Measurements from ENCODE around the gene LBX1.
A peak's percentile ranks its signal among the peaks of the same experiment; 100 is the strongest.

Gene LBX1

DNA sequence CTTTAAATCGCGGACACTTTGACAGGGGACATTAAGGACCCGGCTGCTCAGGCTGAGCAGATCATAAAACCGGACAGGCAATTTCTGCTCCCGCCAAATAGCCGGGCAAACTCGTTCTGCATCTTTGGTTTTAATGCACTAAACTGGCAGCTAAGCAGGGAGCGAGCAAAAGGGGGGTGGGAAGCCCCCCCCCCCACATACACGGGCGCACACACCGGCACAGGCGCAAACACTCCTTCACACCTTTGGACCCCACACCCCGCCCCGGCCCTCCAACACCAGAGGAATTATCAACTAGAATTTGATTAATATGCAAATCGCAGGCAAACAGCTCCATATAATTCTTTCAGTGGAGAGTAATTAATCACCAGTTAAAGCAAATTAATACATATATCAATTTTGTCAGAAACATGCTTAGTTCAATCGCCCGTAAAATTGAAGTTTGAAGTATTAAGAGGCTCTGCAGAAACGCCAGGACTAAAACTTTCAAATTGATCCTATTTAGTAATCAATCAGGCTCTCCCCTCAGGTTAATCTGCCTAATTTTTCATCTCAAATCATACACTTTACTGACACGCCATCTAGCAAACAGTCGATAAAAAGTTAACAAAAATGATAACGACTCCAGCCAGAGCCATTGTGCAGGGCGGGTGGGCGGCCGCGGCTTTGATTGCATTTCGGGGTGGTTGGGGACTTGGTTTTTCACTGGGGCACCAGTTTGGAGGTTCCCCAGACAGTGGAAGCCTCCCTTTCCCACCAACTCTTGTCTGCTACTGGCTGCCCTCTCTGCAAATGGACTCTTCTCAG lies 9.9 kb downstream of the LBX1 start:
- H3K4me1 ChIP-seq (ENCODE audit: control insufficient read depth in 1 of 2, insufficient read depth in 2 of 2, low read length in 2 of 2): peaks cover 5 to 21% of the 10 kb centered on the region in 2 donors
- H3K4me3 ChIP-seq (ENCODE audit: low read depth in 1 of 2, low read length in 2 of 2): no peak overlapping the region
- H3K27ac ChIP-seq (ENCODE audit: low read depth, low read length): no peak overlapping the region
- no peaks in the 10 kb centered on the region for H3K9me3 ChIP-seq (ENCODE audit: control insufficient read depth in 1 of 2, low read length in 2 of 2)
- H3K27me3 ChIP-seq (ENCODE audit: control insufficient read depth in 1 of 2, insufficient read depth in 2 of 2, low read length in 2 of 2): peaks cover 93 to 97% of the 10 kb centered on the region in 2 donors
- H3K36me3 ChIP-seq (ENCODE audit: control insufficient read depth in 1 of 2, insufficient read depth in 2 of 2, low read length in 2 of 2): no peaks in the 10 kb centered on the region
- no peak overlapping the region for H3K9ac ChIP-seq (ENCODE audit: low read depth in 1 of 2, low read length in 2 of 2)

DNA sequence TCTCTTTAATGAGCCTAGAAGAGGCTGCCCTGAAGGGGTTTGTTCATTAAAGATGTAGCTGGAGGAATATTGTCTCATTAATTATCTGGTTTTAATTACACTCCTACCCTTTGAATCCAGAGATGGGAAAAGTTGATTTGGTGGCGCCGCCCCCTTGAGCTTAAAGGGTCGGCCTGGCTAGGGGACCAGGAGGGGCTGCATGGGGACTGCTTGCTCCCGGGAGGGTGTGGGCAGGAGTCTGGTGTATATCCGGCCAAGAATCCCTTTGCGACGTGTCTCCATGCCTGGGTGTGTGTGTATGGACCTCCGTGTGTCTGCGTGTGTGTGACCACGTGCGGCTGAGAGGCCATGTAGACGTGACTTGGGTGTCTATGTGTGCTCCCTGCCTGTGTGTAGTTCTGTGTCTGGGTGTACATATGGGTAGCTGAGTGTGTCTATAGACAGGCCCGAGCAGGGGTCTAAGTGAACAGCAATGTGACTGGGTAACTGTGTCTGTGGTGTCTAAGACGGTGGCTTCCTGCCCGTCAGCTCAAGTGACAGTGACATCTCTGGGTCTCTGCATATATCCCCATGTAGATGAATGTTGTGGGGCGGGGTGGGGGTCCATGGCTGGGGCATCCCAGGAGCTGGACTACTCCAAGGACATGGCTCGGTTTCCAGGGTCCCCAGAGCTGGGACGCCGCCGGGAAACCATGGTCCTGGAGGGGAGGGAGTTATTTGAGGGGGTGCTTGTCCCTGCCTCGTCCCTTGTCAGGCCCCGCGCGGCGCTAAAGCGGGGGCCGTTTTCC lies 10.7 kb downstream of the LBX1 start:
- Histone ChIP-seq H3K27ac (ENCODE audit: low read depth, low read length) (no peak overlapping the region), H3K36me3 (ENCODE audit: control insufficient read depth in 1 of 2, insufficient read depth in 2 of 2, low read length in 2 of 2) (no peaks in the 10 kb centered on the region), H3K27me3 (ENCODE audit: control insufficient read depth in 1 of 2, insufficient read depth in 2 of 2, low read length in 2 of 2) (peaks cover 87 to 95% of the 10 kb centered on the region in 2 donors), H3K4me1 (ENCODE audit: control insufficient read depth in 1 of 2, insufficient read depth in 2 of 2, low read length in 2 of 2) (peaks cover 11 to 29% of the 10 kb centered on the region in 2 donors), H3K4me3 (ENCODE audit: low read depth in 1 of 2, low read length in 2 of 2) (no peak overlapping the region), H3K9ac (ENCODE audit: low read depth in 1 of 2, low read length in 2 of 2) (no peak overlapping the region), H3K9me3 (ENCODE audit: control insufficient read depth in 1 of 2, low read length in 2 of 2) (no peaks in the 10 kb centered on the region)

GRCh38 chr10:101217450-101218281 lies 11.6 kb downstream of the LBX1 start:
- peaks cover 85 to 87% of the 10 kb centered on the region in 2 donors for H3K27me3 ChIP-seq (ENCODE audit: control insufficient read depth in 1 of 2, insufficient read depth in 2 of 2, low read length in 2 of 2)
- H3K4me1 ChIP-seq (ENCODE audit: control insufficient read depth in 1 of 2, insufficient read depth in 2 of 2, low read length in 2 of 2): peaks cover 6 to 26% of the 10 kb centered on the region in 2 donors
- no peaks in the 10 kb centered on the region for H3K9me3 ChIP-seq (ENCODE audit: control insufficient read depth in 1 of 2, low read length in 2 of 2)
- no peak overlapping the region for H3K27ac ChIP-seq (ENCODE audit: low read depth, low read length)
- no peaks in the 10 kb centered on the region for H3K36me3 ChIP-seq (ENCODE audit: control insufficient read depth in 1 of 2, insufficient read depth in 2 of 2, low read length in 2 of 2)
- no peak overlapping the region for H3K4me3 ChIP-seq (ENCODE audit: low read depth in 1 of 2, low read length in 2 of 2)
- H3K9ac ChIP-seq (ENCODE audit: low read depth in 1 of 2, low read length in 2 of 2): no peak overlapping the region

DNA sequence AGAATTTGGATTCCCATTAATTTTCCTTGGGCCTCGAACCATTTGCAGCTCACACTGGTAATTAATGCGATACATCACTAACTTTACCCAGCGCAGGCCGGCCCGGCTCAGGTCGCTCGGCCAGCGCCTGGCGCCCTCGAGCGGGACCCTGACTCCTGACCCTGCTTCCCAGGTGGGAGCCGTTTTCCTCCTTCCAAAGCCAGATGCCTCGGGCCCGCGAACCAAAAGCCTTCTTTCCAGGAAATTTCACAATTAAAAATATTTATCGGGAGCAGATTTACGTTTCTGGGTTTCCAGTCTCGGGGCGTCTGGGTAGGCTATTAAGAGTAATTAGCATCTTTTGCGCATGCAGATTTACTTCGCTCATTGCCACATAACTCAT lies 12.2 kb downstream of the LBX1 start:
- H3K4me3 ChIP-seq (ENCODE audit: low read depth in 1 of 2, low read length in 2 of 2): no peak overlapping the region
- peaks cover 6 to 26% of the 10 kb centered on the region in 2 donors for H3K4me1 ChIP-seq (ENCODE audit: control insufficient read depth in 1 of 2, insufficient read depth in 2 of 2, low read length in 2 of 2)

DNA sequence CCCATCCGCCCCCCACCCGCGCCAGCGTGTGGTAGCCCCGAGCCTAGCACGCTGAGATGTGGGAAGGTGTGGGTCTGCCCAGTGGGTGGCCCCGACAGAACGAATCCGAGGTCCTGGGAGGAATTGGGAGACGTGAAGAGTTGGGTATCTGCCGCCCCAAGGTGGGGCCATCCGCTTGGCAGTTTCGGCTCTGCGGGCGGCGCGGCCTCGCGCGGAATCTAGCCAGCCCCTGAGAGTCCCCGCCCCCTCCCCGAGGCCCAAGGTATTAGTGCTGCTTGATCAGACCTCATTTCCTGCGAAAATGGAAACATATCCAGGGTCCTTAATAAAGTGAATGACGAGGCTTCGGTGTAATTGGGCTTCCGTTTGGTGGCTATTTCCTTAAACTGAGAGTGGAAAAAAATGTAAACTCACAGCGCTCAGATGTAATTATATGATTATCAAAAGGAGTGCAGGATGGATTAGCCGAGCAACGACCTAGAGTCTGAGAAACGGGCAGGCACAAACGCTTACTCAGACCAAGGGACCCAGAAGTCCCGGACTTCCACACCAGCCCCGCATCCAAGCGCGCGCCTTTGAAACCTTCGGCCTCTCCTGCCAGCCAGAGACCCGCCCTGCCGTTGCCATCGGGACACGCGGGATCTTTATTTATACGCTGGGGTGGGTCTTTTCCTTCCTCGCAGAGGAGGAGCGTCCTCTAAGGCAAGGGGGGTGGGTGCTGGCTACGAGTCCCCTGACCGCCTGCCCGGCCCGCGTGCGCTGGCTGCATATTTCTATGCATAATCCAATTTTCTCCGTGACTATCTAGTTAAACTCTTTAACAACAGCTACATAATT lies 12.8 kb downstream of the LBX1 start:
- H3K27ac ChIP-seq (ENCODE audit: low read depth, low read length): no peak overlapping the region
- no peaks in the 10 kb centered on the region for H3K9me3 ChIP-seq (ENCODE audit: control insufficient read depth in 1 of 2, low read length in 2 of 2)
- no peaks in the 10 kb centered on the region for H3K36me3 ChIP-seq (ENCODE audit: control insufficient read depth in 1 of 2, insufficient read depth in 2 of 2, low read length in 2 of 2)
- peaks cover 6 to 26% of the 10 kb centered on the region in 2 donors for H3K4me1 ChIP-seq (ENCODE audit: control insufficient read depth in 1 of 2, insufficient read depth in 2 of 2, low read length in 2 of 2)
- no peak overlapping the region for H3K4me3 ChIP-seq (ENCODE audit: low read depth in 1 of 2, low read length in 2 of 2)
- peaks cover 84 to 86% of the 10 kb centered on the region in 2 donors for H3K27me3 ChIP-seq (ENCODE audit: control insufficient read depth in 1 of 2, insufficient read depth in 2 of 2, low read length in 2 of 2)
- no peak overlapping the region for H3K9ac ChIP-seq (ENCODE audit: low read depth in 1 of 2, low read length in 2 of 2)

More for the DNA sequence above, 12.2 kb downstream of the LBX1 start:
- Histone ChIP-seq H3K27ac (ENCODE audit: low read depth, low read length) (no peak overlapping the region), H3K36me3 (ENCODE audit: control insufficient read depth in 1 of 2, insufficient read depth in 2 of 2, low read length in 2 of 2) (no peaks in the 10 kb centered on the region), H3K9me3 (ENCODE audit: control insufficient read depth in 1 of 2, low read length in 2 of 2) (no peaks in the 10 kb centered on the region), H3K27me3 (ENCODE audit: control insufficient read depth in 1 of 2, insufficient read depth in 2 of 2, low read length in 2 of 2) (peaks cover 85 to 86% of the 10 kb centered on the region in 2 donors), H3K9ac (ENCODE audit: low read depth in 1 of 2, low read length in 2 of 2) (no peak overlapping the region)

GRCh38 chr10:101215397-101216206 lies 13.7 kb downstream of the LBX1 start:
- no peaks in the 10 kb centered on the region for H3K9me3 ChIP-seq (ENCODE audit: control insufficient read depth in 1 of 2, low read length in 2 of 2)
- H3K4me3 ChIP-seq (ENCODE audit: low read depth in 1 of 2, low read length in 2 of 2): no peak overlapping the region
- H3K9ac ChIP-seq (ENCODE audit: low read depth in 1 of 2, low read length in 2 of 2): no peak overlapping the region
- H3K27me3 ChIP-seq (ENCODE audit: control insufficient read depth in 1 of 2, insufficient read depth in 2 of 2, low read length in 2 of 2): peaks cover 79 to 85% of the 10 kb centered on the region in 2 donors
- no peak overlapping the region for H3K27ac ChIP-seq (ENCODE audit: low read depth, low read length)
- no peaks in the 10 kb centered on the region for H3K36me3 ChIP-seq (ENCODE audit: control insufficient read depth in 1 of 2, insufficient read depth in 2 of 2, low read length in 2 of 2)
- peaks cover 6 to 26% of the 10 kb centered on the region in 2 donors for H3K4me1 ChIP-seq (ENCODE audit: control insufficient read depth in 1 of 2, insufficient read depth in 2 of 2, low read length in 2 of 2)

DNA sequence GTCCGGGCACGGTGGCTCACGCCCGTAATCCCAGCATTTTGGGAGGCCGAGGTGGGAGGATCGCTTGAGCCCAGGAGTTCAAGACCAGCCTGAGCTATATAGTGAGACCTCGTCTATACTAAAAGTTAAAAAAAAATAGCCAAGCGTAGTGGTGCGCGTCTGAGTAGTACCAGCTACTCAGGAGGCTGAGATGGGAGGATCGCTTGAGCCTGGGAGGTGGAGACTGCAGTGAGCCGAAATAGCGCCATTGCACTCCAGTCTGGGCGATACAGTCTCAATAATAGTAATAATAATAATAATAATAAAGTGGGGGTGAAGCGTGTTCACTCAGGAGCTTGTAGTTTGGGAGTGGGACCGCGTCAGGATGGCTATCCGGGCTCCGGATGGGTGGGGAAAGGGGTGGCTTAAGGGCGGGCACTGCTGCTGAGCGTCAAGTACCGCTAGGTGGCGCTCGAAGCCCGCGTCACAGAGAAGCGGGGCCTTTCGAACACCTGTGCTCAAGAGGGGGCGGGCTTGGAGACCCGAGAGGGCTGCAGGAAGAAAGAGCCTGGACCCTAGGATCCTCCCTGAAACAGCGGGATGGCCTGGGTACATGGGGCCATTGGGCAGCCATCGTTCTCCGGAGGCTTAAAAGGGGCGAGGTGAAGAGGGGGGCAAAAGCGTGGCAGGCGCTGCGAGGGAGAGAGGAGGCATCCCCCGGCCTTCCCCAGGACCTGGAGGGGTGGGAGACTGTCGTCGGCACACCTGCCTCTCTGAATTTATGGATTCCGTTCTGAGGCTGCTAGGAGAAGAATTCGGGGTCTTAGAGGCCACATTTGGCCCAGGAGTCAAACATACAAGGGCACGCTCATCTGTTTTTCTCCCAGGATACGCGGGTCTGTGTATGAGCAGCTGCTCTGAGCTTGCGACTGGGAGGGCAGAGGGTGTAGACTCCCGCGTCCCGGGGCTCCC lies 14.5 kb downstream of the LBX1 start:
- peaks cover 6 to 26% of the 10 kb centered on the region in 2 donors for H3K4me1 ChIP-seq (ENCODE audit: control insufficient read depth in 1 of 2, insufficient read depth in 2 of 2, low read length in 2 of 2)
- no peaks in the 10 kb centered on the region for H3K36me3 ChIP-seq (ENCODE audit: control insufficient read depth in 1 of 2, insufficient read depth in 2 of 2, low read length in 2 of 2)
- H3K27me3 ChIP-seq (ENCODE audit: control insufficient read depth in 1 of 2, insufficient read depth in 2 of 2, low read length in 2 of 2): peaks cover 75 to 84% of the 10 kb centered on the region in 2 donors
- no peak overlapping the region for H3K9ac ChIP-seq (ENCODE audit: low read depth in 1 of 2, low read length in 2 of 2)
- peak overlapping the region in 1 of 2 donors; percentile 43 for H3K4me3 ChIP-seq (ENCODE audit: low read depth in 1 of 2, low read length in 2 of 2)
- no peaks in the 10 kb centered on the region for H3K9me3 ChIP-seq (ENCODE audit: control insufficient read depth in 1 of 2, low read length in 2 of 2)
- no peak overlapping the region for H3K27ac ChIP-seq (ENCODE audit: low read depth, low read length)

DNA sequence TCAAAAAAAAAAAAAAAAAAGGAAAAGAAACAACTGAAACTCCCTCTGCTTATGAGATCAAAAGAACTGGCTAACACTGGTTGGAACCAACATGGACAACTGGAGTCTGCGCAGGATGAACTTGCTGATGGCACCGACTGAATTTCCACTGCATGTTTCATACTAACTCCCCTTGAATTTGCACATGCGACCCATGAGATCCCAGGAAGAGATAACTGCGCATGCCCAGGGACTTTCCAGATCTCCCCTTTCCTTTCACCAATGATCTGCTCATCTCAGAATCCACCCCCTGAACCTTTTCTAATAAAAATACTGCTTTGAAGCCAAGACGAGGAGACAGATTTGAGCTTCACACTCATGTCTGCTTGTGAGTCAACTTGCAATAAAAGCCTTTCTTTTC lies 20.7 kb downstream of the LBX1 start:
- Histone ChIP-seq H3K4me1 (ENCODE audit: control insufficient read depth in 1 of 2, insufficient read depth in 2 of 2, low read length in 2 of 2) (peaks cover 0 to 2% of the 10 kb centered on the region in 2 donors), H3K4me3 (ENCODE audit: low read depth in 1 of 2, low read length in 2 of 2) (no peak overlapping the region), H3K27ac (ENCODE audit: low read depth, low read length) (no peak overlapping the region), H3K9ac (ENCODE audit: low read depth in 1 of 2, low read length in 2 of 2) (no peak overlapping the region), H3K36me3 (ENCODE audit: control insufficient read depth in 1 of 2, insufficient read depth in 2 of 2, low read length in 2 of 2) (no peaks in the 10 kb centered on the region), H3K27me3 (ENCODE audit: control insufficient read depth in 1 of 2, insufficient read depth in 2 of 2, low read length in 2 of 2) (peaks cover 35 to 38% of the 10 kb centered on the region in 2 donors), H3K9me3 (ENCODE audit: control insufficient read depth in 1 of 2, low read length in 2 of 2) (no peaks in the 10 kb centered on the region)

Data from duodenal mucosa (tissue), 2 donors.